Large intestine (tissue), 3 donors: ENCODE data around the gene KRTAP10-7. TPM values are rescaled to one million over a fixed set of nuclear protein-coding genes. Genes with fewer than 3 reads are reported as not detected.

Experiments
- DNase-seq, 2 donors: peaks; one replicate each; pipeline versions ENCODE4 v3.0.0 to v3.0.0-alpha.2; 2013
- H3K27ac ChIP-seq: one replicate; pipeline ENCODE4 v1.5.1; 2013; ENCODE audit warnings: low read length
- H3K27me3 ChIP-seq: 2 replicates; pipeline ENCODE4 v1.6.1; 2013; ENCODE audit warnings: low read length; ENCODE audit not compliant: control insufficient read depth, insufficient read depth
- H3K36me3 ChIP-seq: 2 replicates; pipeline ENCODE4 v1.6.1; 2013; ENCODE audit warnings: low read length; ENCODE audit not compliant: control insufficient read depth, insufficient read depth
- H3K4me1 ChIP-seq: one replicate; pipeline ENCODE4 v1.6.1; 2013; ENCODE audit warnings: low read length; ENCODE audit not compliant: control insufficient read depth, insufficient read depth
- H3K4me3 ChIP-seq: one replicate; pipeline ENCODE4 v1.5.1; 2013; ENCODE audit warnings: low read length
- H3K9me3 ChIP-seq: one replicate; pipeline ENCODE4 v1.6.1; 2013; ENCODE audit warnings: mild to moderate bottlenecking, low read depth, low read length, moderate library complexity; ENCODE audit not compliant: control insufficient read depth
- WGBS: methylation state at CpG from one replicate; pipeline ENCODE4 v1.1.5; 2013; ENCODE audit warnings: low lambda C conversion rate; ENCODE audit not compliant: insufficient coverage; 5-methylcytosine and 5-hydroxymethylcytosine counted together
- polyA plus RNA-seq: library from polyadenylated mRNA; unstranded; fragments of 120-200 nt; gene quantifications from one replicate; pipeline ENCODE4 v1.2.1, GENCODE V29; 2013

KRTAP10-7 gene
- polyA plus RNA-seq, 1 donor = not detected

DNA sequence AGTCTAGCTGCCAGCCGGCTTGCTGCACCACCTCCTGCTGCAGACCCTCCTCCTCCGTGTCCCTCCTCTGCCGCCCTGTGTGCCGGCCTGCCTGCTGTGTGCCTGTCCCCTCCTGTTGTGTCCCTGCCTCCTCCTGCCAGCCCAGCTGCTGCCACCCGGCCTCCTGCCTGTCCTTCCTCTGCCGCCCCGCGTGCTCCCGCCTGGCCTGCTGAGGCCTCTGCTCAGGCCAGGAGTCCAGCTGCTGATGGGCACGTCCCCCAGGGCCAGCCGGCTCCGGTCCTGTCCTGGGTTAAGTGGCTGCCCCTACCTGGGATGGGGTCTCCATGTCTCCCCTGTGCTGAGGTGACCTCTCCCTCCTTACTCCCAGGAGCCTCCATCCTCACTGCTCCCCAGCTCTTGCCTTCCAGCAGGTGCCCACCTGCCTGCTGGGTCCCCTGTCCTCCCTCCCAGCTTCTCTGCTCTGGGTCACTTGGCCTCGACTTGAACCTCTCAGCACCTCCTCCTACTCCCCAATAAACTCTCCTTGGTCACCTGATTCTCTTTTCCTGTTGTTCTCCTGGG, 12.4 kb downstream of the KRTAP10-7 start:
- Histone ChIP-seq H3K27me3 (no peaks in the 10 kb centered on the region), H3K4me1 (no peaks in the 10 kb centered on the region), H3K27ac (no peak overlapping the region), H3K36me3 (no peaks in the 10 kb centered on the region), H3K4me3 (no peak overlapping the region), H3K9me3 (peaks cover 8% of the 10 kb centered on the region)
- no peak for DNase-seq
- WGBS = no CpG with 5 or more reads among the region's 13 CpGs

DNA sequence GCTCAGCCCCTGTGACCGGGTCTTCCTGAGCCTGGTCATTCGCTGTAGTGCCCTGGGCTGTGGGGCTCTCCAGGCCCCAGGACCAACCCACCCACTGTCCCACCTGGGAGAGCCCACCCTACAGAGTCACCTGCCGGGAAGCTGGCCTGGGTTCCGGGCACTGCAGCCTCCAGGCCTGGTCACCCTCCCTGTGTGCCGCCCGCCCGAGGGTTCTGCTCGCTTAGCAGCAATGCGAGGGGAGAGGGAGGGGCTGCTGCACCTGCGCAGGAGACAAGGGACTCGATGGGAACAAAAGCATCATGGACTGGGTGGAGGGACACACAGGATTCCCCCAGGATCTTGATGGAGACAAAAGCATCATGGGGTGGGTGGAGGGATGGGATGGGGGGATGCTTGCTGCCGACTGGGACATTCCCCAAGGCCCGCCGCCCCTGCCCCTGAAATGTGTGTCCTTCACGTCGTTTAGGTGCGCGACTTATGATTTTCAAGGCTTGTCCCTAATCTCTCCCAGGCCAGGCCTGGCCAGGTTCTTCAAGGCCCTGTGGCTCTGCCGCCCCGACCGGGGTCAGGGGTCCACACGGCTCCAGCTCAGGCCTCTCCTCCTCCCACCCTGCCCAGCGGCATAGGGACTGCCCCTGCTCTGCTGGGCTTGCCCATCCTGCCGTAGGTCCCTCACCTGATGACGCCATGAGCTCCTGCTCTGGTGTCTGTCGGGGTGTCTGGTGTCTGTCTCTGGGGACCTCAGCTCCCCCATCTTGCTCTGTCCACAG, 13.2 kb downstream of the KRTAP10-7 start:
- DNase-seq = no peak
- Histone ChIP-seq H3K27me3 (no peaks in the 10 kb centered on the region), H3K9me3 (peaks cover 8% of the 10 kb centered on the region), H3K36me3 (no peaks in the 10 kb centered on the region), H3K4me1 (no peaks in the 10 kb centered on the region), H3K27ac (no peak overlapping the region), H3K4me3 (no peak overlapping the region)
- no CpG with 5 or more reads among the region's 26 CpGs for WGBS

- H3K4me1 ChIP-seq = no peaks in the 10 kb centered on the region
- no peak for DNase-seq
- H3K9me3 ChIP-seq = peaks cover 8% of the 10 kb centered on the region
- WGBS = no CpG with 5 or more reads among the region's 20 CpGs
- no peak overlapping the region for H3K27ac ChIP-seq
- H3K4me3 ChIP-seq = no peak overlapping the region
- H3K27me3 ChIP-seq = no peaks in the 10 kb centered on the region
- no peaks in the 10 kb centered on the region for H3K36me3 ChIP-seq
Measured at GRCh38 chr21:44614161-44614631, 13.8 kb downstream of the KRTAP10-7 start.

DNA sequence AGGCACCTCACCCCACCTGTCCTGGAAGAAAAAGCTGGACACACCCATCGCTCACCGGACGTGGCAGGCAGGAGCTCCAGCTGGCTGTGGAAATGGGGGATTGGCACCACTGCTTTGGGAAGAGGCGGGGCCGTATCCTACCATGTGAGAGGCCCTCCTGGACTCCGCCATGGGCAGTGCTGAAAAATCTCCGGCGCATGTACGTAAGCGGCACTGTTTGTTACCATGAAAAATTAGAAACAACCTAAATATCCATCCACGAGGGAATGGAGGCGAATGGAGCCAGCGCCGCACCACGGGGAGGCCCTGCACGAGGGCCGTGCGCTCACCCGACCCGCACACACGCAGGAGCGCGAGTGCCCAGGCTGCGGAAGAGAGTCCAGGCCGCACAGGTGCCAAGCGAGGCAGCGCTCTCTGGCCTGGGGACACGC, 14.6 kb downstream of the KRTAP10-7 start:
- DNase-seq = no peak

GRCh38 chr21:44615466-44615865, 15.1 kb downstream of the KRTAP10-7 start:
- DNase-seq = no peak
- no peaks in the 10 kb centered on the region for H3K4me1 ChIP-seq
- no peaks in the 10 kb centered on the region for H3K27me3 ChIP-seq
- H3K27ac ChIP-seq = no peak overlapping the region
- no peaks in the 10 kb centered on the region for H3K36me3 ChIP-seq
- no peak overlapping the region for H3K4me3 ChIP-seq
- H3K9me3 ChIP-seq = peaks cover 8% of the 10 kb centered on the region
- WGBS = 80% methylated on average over 1 of the region's 8 CpGs

More for the DNA sequence above, 14.6 kb downstream of the KRTAP10-7 start:
- Histone ChIP-seq H3K9me3 (peaks cover 8% of the 10 kb centered on the region), H3K4me3 (no peak overlapping the region), H3K36me3 (no peaks in the 10 kb centered on the region), H3K27ac (no peak overlapping the region), H3K27me3 (no peaks in the 10 kb centered on the region), H3K4me1 (no peaks in the 10 kb centered on the region)
- no CpG with 5 or more reads among the region's 28 CpGs for WGBS

DNA sequence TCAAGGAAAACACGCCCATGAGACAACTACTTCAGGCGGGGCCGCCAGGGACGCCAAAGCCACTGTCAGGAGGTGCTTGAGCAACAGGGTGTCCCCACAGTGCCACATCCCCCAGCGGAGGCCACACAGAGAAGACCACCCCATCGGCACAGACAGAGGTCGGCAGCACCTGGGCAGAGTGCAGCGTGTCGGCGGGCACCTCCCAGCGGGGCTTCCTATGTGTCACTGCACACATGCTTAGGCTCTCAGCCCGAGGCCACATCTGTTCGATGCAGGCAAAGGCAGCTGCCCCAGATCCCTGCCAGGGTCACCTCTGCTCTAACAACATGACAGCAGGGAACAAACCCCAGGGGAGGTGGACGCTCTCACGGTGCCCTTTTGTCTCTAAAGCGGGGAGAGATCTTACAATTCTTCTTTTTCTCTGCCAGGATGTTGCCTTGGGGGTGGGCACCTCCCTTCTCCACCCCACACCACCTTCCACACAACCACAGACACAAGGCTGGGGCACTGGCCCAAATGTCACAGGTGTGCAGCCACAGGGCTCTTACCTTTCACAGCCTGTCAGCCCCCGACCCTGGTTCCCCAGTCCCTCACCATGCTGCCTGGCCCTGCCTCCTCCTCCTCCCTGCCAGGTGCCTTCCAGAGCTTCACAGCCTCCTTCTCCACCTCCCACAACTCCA, 15.7 kb downstream of the KRTAP10-7 start:
- Histone ChIP-seq H3K4me3 (no peak overlapping the region), H3K9me3 (peaks cover 8% of the 10 kb centered on the region), H3K27me3 (no peaks in the 10 kb centered on the region), H3K4me1 (no peaks in the 10 kb centered on the region), H3K27ac (no peak overlapping the region), H3K36me3 (no peaks in the 10 kb centered on the region)
- DNase-seq = no peak
- WGBS = no CpG with 5 or more reads among the region's 17 CpGs

- no CpG with 5 or more reads among the region's 16 CpGs for WGBS
- no peak for DNase-seq
- H3K27ac ChIP-seq = no peak overlapping the region
- H3K36me3 ChIP-seq = no peaks in the 10 kb centered on the region
- no peaks in the 10 kb centered on the region for H3K4me1 ChIP-seq
- no peaks in the 10 kb centered on the region for H3K27me3 ChIP-seq
- no peak overlapping the region for H3K4me3 ChIP-seq
- peaks cover 8% of the 10 kb centered on the region for H3K9me3 ChIP-seq
Measured at GRCh38 chr21:44616591-44616926, 16.2 kb downstream of the KRTAP10-7 start.

DNA sequence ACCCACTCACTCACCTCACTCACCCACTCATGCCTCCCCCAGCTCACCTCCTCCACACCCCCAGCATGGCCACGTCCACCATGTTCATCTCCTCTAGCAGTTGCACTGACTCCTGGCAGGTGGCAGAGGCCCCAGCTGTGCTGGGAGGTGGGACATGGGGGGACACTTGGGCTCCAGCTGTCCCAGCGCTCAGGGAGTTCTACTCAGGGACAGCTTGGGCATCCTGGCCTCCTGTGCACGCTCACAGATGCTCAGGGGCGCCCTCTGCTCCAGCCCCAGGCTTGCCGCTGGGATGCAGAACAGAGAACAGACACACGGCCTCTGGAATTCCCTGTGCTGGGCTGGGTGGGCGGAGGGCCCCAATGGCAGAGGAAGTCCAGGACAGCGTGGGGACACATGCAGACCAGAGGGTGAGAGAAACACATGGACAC, 16.7 kb downstream of the KRTAP10-7 start:
- no CpG with 5 or more reads among the region's 8 CpGs for WGBS
- H3K4me3 ChIP-seq = no peak overlapping the region
- no peak for DNase-seq

DNA sequence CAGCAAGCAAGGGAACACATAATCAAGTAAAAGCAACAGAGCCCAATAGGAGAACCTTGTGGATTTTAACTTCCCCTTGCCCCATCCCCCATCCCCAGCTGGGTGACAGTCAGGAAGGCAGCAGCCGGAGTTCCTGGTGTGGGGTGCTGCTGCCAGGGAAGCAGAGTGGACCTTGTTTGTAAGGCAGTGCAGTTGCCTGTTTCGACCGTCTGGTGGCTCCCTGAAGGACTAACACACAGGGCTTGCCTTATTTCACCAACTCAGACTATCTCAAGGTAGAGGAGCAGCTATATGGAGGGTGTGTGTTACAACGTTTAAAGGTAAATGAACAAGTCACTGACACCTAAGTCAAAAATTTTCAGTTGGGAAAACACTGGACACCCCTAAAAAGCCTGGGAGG, 18.1 kb downstream of the KRTAP10-7 start:
- Histone ChIP-seq H3K4me1 (no peaks in the 10 kb centered on the region), H3K27ac (no peak overlapping the region), H3K36me3 (no peaks in the 10 kb centered on the region), H3K4me3 (no peak overlapping the region), H3K27me3 (no peaks in the 10 kb centered on the region), H3K9me3 (peaks cover 3% of the 10 kb centered on the region)
- no CpG with 5 or more reads among the region's 4 CpGs for WGBS
- no peak for DNase-seq

More for the DNA sequence above, 16.7 kb downstream of the KRTAP10-7 start:
- H3K4me1 ChIP-seq = no peaks in the 10 kb centered on the region
- H3K36me3 ChIP-seq = no peaks in the 10 kb centered on the region
- peaks cover 5% of the 10 kb centered on the region for H3K9me3 ChIP-seq
- no peak overlapping the region for H3K27ac ChIP-seq
- H3K27me3 ChIP-seq = no peaks in the 10 kb centered on the region

DNA sequence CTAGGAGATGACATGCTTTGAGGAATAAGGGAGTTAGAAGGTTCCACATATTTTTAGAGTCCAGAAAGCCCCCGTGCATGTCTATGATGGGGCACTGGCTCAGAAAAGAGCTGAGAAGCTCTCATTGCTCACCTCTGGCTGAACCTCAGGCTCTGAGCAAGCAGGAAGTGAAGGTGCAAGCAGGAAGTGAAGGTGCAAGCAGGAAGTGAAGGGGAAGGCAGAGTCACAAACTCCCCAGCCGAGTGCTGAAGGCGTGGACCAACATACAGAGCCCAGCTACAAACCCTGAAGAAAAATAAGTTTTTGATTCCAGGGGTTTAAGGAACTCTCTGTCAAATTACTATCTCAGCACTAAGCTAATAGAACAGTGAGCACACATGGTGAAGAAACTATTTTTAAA, 18.5 kb downstream of the KRTAP10-7 start:
- Histone ChIP-seq H3K27me3 (no peaks in the 10 kb centered on the region), H3K4me1 (no peaks in the 10 kb centered on the region), H3K4me3 (no peak overlapping the region), H3K27ac (no peak overlapping the region), H3K9me3 (peaks cover 3% of the 10 kb centered on the region), H3K36me3 (no peaks in the 10 kb centered on the region)
- no peak for DNase-seq
- WGBS = 100% methylated on average over 1 of the region's 3 CpGs
